Panc1 (cell line): ENCODE data around the gene LTB4R2. TPM values are rescaled to one million over a fixed set of nuclear protein-coding genes. Genes with fewer than 3 reads are reported as not detected.

Experiments
- ATAC-seq: fragments of 200-7000 bp; cut with Tn5 transposase; 2 replicates; pipeline ENCODE4 v1.9.1; 2020; ENCODE audit warnings: mild to moderate bottlenecking, moderate library complexity
- BruUV-seq: library from RNA; stranded (reverse); fragments of 400-500 nt; replicated peaks from 2 replicates; lab custom pipeline; 2021; lab: Mats Ljungman, UMichigan
- CTCF ChIA-PET: fragments of 300-600 bp; sonication (Branson Sonifier 250); formaldehyde crosslinking; loops from one replicate; lab custom pipeline; 2022; ENCODE audit warnings: antibody characterized with exemption; lab: Charles Lee
- POLR2A ChIA-PET: fragments of 300-600 bp; sonication (Branson Sonifier 250); formaldehyde crosslinking; loops from one replicate; lab custom pipeline; 2022; ENCODE audit warnings: antibody characterized with exemption; lab: Charles Lee
- DNase-seq: peaks from one replicate; pipeline ENCODE4 v3.0.0-alpha.2; 2010; ENCODE audit warnings: low read depth, low spot score
- H3K27ac ChIP-seq: 2 replicates; pipeline ENCODE4 v1.5.1; 2011; ENCODE audit warnings: mild to moderate bottlenecking, low read length, inconsistent platforms
- H3K27me3 ChIP-seq: fragments of 200-500 bp; sonication (Bioruptor generic); 2 replicates; pipeline ENCODE4 v1.6.0; 2014; ENCODE audit warnings: low read length, inconsistent platforms; ENCODE audit not compliant: control insufficient read depth, insufficient read depth
- H3K36me3 ChIP-seq: fragments of 200-500 bp; sonication (Bioruptor generic); 2 replicates; pipeline ENCODE4 v1.5.1; 2014; ENCODE audit warnings: inconsistent platforms, mild to moderate bottlenecking, low read length, moderate library complexity; ENCODE audit not compliant: control insufficient read depth, insufficient read depth
- H3K4me1 ChIP-seq: 2 replicates; pipeline ENCODE4 v1.5.1; 2011; ENCODE audit warnings: inconsistent platforms, mild to moderate bottlenecking, low read length, moderate library complexity; ENCODE audit not compliant: control insufficient read depth, insufficient read depth
- H3K4me3 ChIP-seq, 2 experiments: 2 replicates each; pipeline ENCODE4 v1.5.1; 2011 to 2012; ENCODE audit warnings: low read depth in 2 of 2, low read length in 2 of 2, mild to moderate bottlenecking in 2 of 2, inconsistent platforms in 1 of 2, moderate library complexity in 1 of 2
- H3K9me3 ChIP-seq: fragments of 200-500 bp; sonication (Bioruptor generic); 2 replicates; pipeline ENCODE4 v1.5.1; 2014; ENCODE audit warnings: low read depth, mild to moderate bottlenecking, inconsistent platforms, low read length, moderate library complexity; ENCODE audit not compliant: control insufficient read depth, insufficient read depth
- CTCF ChIP-seq: fragments of 450-650 bp; IDR thresholded peaks from 2 replicates; pipeline ENCODE4 v1.5.1; 2017; ENCODE audit warnings: mild to moderate bottlenecking
- POLR2AphosphoS5 ChIP-seq: IDR thresholded peaks from 2 replicates; pipeline ENCODE4 v1.6.1; 2012; ENCODE audit warnings: mild to moderate bottlenecking, low read depth, low read length, moderate library complexity
- REST ChIP-seq, 2 experiments: IDR thresholded peaks; 2 replicates each; pipeline ENCODE4 v1.6.1; 2011 to 2012; ENCODE audit warnings: low read depth in 2 of 2, control low read depth in 1 of 2, low read length in 1 of 2, mild to moderate bottlenecking in 1 of 2, moderate library complexity in 1 of 2; ENCODE audit not compliant: insufficient read depth in 1 of 2
- SIN3A ChIP-seq: IDR thresholded peaks from 2 replicates; pipeline ENCODE4 v1.6.1; 2012; ENCODE audit warnings: low read depth, mild to moderate bottlenecking, low read length, moderate library complexity, borderline replicate concordance; ENCODE audit not compliant: insufficient read depth
- TCF7L2 ChIP-seq: IDR thresholded peaks from 2 replicates; pipeline ENCODE4 v1.6.1; 2011; ENCODE audit warnings: mild to moderate bottlenecking, low read depth, low read length, inconsistent platforms
- in situ Hi-C: cut with HindIII; loops from 2 replicates; pipeline ENCODE4 v1.10.0; 2016; ENCODE audit warnings: low sequenced_read_pairs, low pct_unique_long_range_greater_than_20kb
- intact Hi-C: fragments of 100-400 bp; cut with micrococcal nuclease; formaldehyde crosslinking; loops from one replicate; pipeline ENCODE4 v1.10.0; 2022; ENCODE audit not compliant: unreplicated experiment
- total RNA-seq: library from RNA; stranded (reverse); gene quantifications from one replicate; pipeline ENCODE4 v1.2.1, GENCODE V29; 2021; ENCODE audit not compliant: unreplicated experiment

LTB4R2 gene
- total RNA-seq, 1 experiment from 2014 or later = 6.9 TPM

- no peak overlapping the region for H3K27ac ChIP-seq
- H3K36me3 ChIP-seq = no peaks in the 10 kb centered on the region
- no peak overlapping the region for H3K4me3 ChIP-seq
- TF ChIP-seq SIN3A = no peak
- TF ChIP-seq REST (IDR thresholded peaks at IDR 0.05; ENCODE audit: insufficient read depth in 1 of 2, low read depth in 2 of 2, low read length in 1 of 2) = no peak
- no peak for TF ChIP-seq POLR2AphosphoS5
- no peak for TF ChIP-seq TCF7L2
- TF ChIP-seq CTCF = no peak
- DNase-seq (no peak), ATAC-seq (no peak)
- ChIA-PET CTCF (interaction anchor here (1.2 kb wide), 2 partner anchors 94 to 99 kb away, joined by 3 to 4 read pairs; no protein-coding TSS in a partner anchor), POLR2A (no interaction called here)
- BruUV-seq = no TSS peak
- intact Hi-C loops (no loop called here), in situ Hi-C loops (loop anchor here (10.0 kb wide), 1 partner anchor 97 kb away; no protein-coding TSS in a partner anchor)
- H3K27me3 ChIP-seq = no peaks in the 10 kb centered on the region; the same call in 1 of the 2 replicates
- peaks cover 3% of the 10 kb centered on the region; the same call in 1 of the 2 replicates for H3K4me1 ChIP-seq
- no peaks in the 10 kb centered on the region for H3K9me3 ChIP-seq
Measured at GRCh38 chr14:24337824-24338175, 27.9 kb downstream of the LTB4R2 start.

GRCh38 chr14:24338843-24339242 lies 28.9 kb downstream of the LTB4R2 start:
- H3K4me1 ChIP-seq = peaks cover 3% of the 10 kb centered on the region; the same call in 1 of the 2 replicates
- no peak for DNase-seq
- intact Hi-C loops (no loop called here), in situ Hi-C loops (loop anchor here (10.0 kb wide), 1 partner anchor 96 kb away; no protein-coding TSS in a partner anchor)
- no peaks in the 10 kb centered on the region for H3K36me3 ChIP-seq
- no peak overlapping the region for H3K4me3 ChIP-seq
- BruUV-seq = no TSS peak
- ChIA-PET CTCF (interaction anchor here (0.5 kb wide), 1 partner anchor 95 kb away, joined by 3 read pairs; no protein-coding TSS in a partner anchor), POLR2A (no interaction called here)
- ATAC-seq = no peak
- TF ChIP-seq TCF7L2 (no peak), REST (IDR thresholded peaks at IDR 0.05; ENCODE audit: insufficient read depth in 1 of 2, low read depth in 2 of 2, low read length in 1 of 2) (no peak), CTCF (no peak), POLR2AphosphoS5 (no peak), SIN3A (no peak)
- no peaks in the 10 kb centered on the region; the same call in 1 of the 2 replicates for H3K27me3 ChIP-seq
- H3K9me3 ChIP-seq = no peaks in the 10 kb centered on the region
- no peak overlapping the region for H3K27ac ChIP-seq
